H1 (cell line): ENCODE measurements around the gene BCL6B. TPM values are rescaled to one million over a fixed set of nuclear protein-coding genes. Genes with fewer than 3 reads are reported as not detected.

Source experiments
- TAF1 ChIP-seq: IDR thresholded peaks from 2 replicates; pipeline ENCODE4 v1.6.1; 2011; ENCODE audit warnings: mild to moderate bottlenecking, low read depth, low read length
- polyA plus RNA-seq, 7 experiments: library from polyadenylated mRNA; depleted of rRNA in 3 of 7; stranded (reverse) in 5 of 7; unstranded in 2 of 7; fragments of >200 nt in 5 of 7; fragments of 200-250 nt in 2 of 7; gene quantifications; 1 replicate in 5 of 7; 2 replicates in 1 of 7; 4 replicates in 1 of 7; pipeline versions ENCODE4 v1.2.1 to v1.2.3, GENCODE V29; 2011 to 2013; ENCODE audit warnings: missing spikeins in 2 of 7, mixed read lengths in 2 of 7
- total RNA-seq: library from RNA; stranded (reverse); fragmentation: NEBNext Ultra II Directional; extraction: Animal tissue kit (Norgen Biotek cat#: 25700); gene quantifications from 2 replicates; pipeline ENCODE4 v1.2.1, GENCODE V29; 2021

The BCL6B gene
- total and polyA plus RNA-seq, 2 of the 8 experiments (the other 6 are each of a cell fraction or from before 2014, with no cell fraction given), result 6.6 to 8.7 TPM

DNA sequence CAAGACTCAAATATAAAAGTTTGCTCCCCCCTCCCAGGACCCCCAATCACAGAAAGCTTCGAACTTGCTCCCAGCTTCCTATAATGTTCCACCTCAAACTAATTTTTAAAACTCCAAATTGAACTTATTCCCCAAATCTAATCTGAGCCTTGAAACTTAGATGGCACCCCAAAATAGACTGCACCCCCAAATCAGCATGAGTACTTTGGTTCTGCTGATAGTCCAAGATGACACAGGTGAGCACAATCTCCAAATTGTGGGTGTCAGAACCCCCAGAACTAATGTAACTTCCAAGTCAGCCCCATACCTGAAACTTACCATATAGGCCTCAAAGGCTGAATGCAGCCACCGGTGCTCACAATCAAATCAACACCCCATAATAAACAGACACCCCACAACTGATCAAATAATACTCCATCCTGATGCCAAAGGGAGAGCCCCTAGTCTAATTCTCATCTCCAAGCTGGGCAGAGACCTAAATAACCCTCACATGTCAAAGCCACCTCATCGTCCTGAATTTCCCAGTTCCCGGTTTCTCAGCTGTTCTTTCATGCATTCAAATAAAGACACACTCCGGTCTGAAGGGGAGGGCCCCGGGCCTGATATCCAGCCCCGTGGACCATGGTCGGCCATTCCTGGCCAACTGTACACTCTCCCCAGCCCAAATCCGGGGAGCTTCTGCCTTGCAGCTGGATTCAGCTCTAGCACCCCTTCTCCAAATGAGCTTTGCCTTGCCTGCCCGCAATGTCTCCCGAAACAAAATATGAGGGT lies 1.8 kb upstream of the BCL6B start (continued):
- no peak for TF ChIP-seq TAF1
- TF ChIP-seq, all 59 proteins: peak for 0
